GM12873 (cell line): ENCODE results near the gene SYNJ2.

Source experiments
- CTCF ChIP-seq: IDR thresholded peaks from 2 replicates; pipeline ENCODE4 v1.5.1; 2012; ENCODE audit warnings: low read depth, mild to moderate bottlenecking, moderate library complexity, low read length, control low read depth; ENCODE audit not compliant: insufficient read depth; ENCODE audit errors: missing control alignments

SYNJ2 gene

GRCh38 chr6:158142789-158143188, 161.1 kb downstream of the SYNJ2 start:
- TF ChIP-seq CTCF, result no peak

GRCh38 chr6:158143700-158144099, 162.0 kb downstream of the SYNJ2 start:
- TF ChIP-seq CTCF, result peak; percentile 56
